ENCODE data around the gene ADGRB2.

The ADGRB2 gene

DNA sequence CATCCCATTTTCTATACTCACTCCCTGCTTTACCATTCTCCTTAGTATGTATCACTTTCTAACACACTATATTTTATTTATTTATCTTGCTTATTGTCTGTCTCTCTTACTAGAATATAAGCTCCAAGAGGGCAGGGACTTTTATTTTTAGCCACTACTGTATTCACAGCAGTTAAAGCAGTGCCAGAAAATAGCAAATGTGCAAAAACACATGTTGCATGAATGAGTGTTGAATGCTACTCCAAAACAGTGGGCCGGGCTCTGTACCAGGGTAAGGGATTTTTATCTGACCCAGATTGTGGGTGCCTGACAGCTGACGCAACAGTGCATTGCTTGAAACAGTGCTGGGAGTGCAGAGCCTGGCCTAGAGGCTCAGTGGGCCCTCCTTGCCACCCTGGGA is 85.0 kb downstream of the ADGRB2 start:
- no peak for DNase-seq (ENCODE audit: low read depth)

DNA sequence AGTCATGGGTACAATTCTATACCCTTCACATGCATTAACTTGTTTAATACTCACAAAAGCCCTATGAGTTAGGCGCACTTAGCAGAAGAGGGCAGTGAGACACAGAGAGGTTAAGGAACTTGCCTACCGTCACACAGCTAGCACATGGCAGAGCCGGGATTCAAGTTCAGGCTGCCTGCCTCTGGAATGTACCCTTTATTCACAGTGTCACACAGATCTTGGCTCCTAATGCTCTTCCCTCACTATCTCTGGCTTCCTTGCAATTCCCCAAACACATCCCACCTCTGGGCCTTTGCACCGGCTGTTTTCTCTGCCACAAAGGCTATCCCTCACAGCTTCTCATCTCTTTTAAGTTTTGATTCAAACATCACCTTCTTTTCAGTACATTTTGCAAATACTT is 85.5 kb downstream of the ADGRB2 start:
- DNase-seq (ENCODE audit: low read depth): no peak

DNA sequence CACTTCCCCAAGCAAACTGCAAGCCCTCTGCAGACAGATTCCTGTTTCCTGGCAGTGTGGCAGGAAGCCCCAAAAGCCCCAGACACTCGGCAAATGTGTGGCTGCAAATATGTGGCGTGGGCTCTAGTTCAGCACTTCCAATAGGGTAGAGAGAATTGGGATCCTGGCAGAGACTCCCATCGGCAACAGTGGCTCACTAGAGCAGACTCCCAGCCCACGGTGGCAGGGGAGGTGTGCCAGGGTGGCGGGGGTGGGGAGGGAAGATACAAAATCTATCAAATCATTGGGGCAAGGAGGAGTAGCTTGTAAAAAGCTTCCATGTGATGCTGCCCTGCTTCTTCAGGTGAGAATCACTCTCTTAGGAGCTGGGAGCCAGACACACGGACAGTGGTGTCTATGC is 86.2 kb downstream of the ADGRB2 start:
- DNase-seq (ENCODE audit: low read depth): no peak

GRCh38 chr1:31677401-31677800 is 86.7 kb downstream of the ADGRB2 start:
- no peak for DNase-seq (ENCODE audit: low read depth)
